GM12878 (cell line): Measurements from ENCODE around the gene MPZL3. TPM values are rescaled to one million over a fixed set of nuclear protein-coding genes. Genes with fewer than 3 reads are reported as not detected.

ENCODE experiments used
- CTCF ChIP-seq, 3 experiments: IDR thresholded peaks in 2 of 3; conservative IDR thresholded peaks in 1 of 3; 2 replicates each; pipeline ENCODE4 v1.5.1; 2011; ENCODE audit warnings: low read depth in 3 of 3, low read length in 3 of 3, mild to moderate bottlenecking in 3 of 3, control low read depth in 2 of 3, moderate library complexity in 2 of 3, inconsistent platforms in 1 of 3, mixed read lengths in 1 of 3; ENCODE audit not compliant: control insufficient read depth in 2 of 3, insufficient read depth in 1 of 3; ENCODE audit errors: extremely low read depth in 1 of 3
- EED ChIP-seq: sonication (generic); IDR thresholded peaks from 2 replicates; pipeline ENCODE4 v1.6.1; 2016; ENCODE audit warnings: antibody characterized with exemption, low read depth
- ETV6 ChIP-seq, 2 experiments: fragments of 450-650 bp in 1 of 2; IDR thresholded peaks in 1 of 2; conservative IDR thresholded peaks in 1 of 2; 2 replicates each; pipeline ENCODE4 v1.6.1; 2014; ENCODE audit warnings: antibody characterized with exemption in 1 of 2, borderline replicate concordance in 1 of 2, low read depth in 1 of 2, mild to moderate bottlenecking in 1 of 2, moderate library complexity in 1 of 2
- IRF4 ChIP-seq: IDR thresholded peaks from 2 replicates; pipeline ENCODE4 v1.6.1; 2011; ENCODE audit warnings: low read depth, low read length
- PRDM15 ChIP-seq: fragments of 450-650 bp; formaldehyde crosslinking; IDR thresholded peaks from 2 replicates; pipeline ENCODE4 v1.4.0; 2020; ENCODE audit warnings: mild to moderate bottlenecking, moderate library complexity
- SIN3A ChIP-seq: IDR thresholded peaks from 2 replicates; pipeline ENCODE4 v1.6.1; 2012; ENCODE audit warnings: low read depth, low read length, improper control_type of control experiment
- SMARCA5 ChIP-seq: fragments of 450-650 bp; IDR thresholded peaks from 2 replicates; pipeline ENCODE4 v1.6.1; 2017; ENCODE audit warnings: mild to moderate bottlenecking
- ZZZ3 ChIP-seq: IDR thresholded peaks from 2 replicates; pipeline ENCODE4 v1.6.1; 2011; ENCODE audit warnings: low read depth; ENCODE audit not compliant: control insufficient read depth, insufficient read length
- polyA plus RNA-seq, 11 experiments: library from polyadenylated mRNA; depleted of rRNA in 4 of 11; unstranded in 6 of 11; stranded (reverse) in 5 of 11; fragments of >200 nt; fragmentation: Nextera tagmentation in 4 of 11; fragmentation: Illumina TruSeq in 1 of 11; extraction: Ambion mirVana in 4 of 11; extraction: Trizol in 1 of 11; gene quantifications; 1 replicate in 1 of 11; 2 replicates in 10 of 11; pipeline versions ENCODE4 v1.2.1 to v1.2.3, GENCODE V29; 2011 to 2016; ENCODE audit warnings: inconsistent platforms in 2 of 11, missing spikeins in 2 of 11, low read depth in 1 of 11
- total RNA-seq, 4 experiments: library from RNA; depleted of rRNA in 3 of 4; stranded (reverse); fragments of >200 nt in 3 of 4; fragmentation: Illumina TruSeq in 1 of 4; extraction: Trizol in 1 of 4; gene quantifications; 2 replicates each; pipeline versions ENCODE4 v1.2.1 to v1.2.3, GENCODE V29; 2013 to 2021

Gene MPZL3
- total and polyA plus RNA-seq, 10 of the 15 experiments (the other 5 are each of a cell fraction or from before 2014, with no cell fraction given), result 2.1 to 7.5 (median 6.2) TPM

GRCh38 chr11:118291477-118292135 lies 39.4 kb upstream of the MPZL3 start (continued):
- no peak for TF ChIP-seq PRDM15 (CRISPR knock-in tag)
- no peak for TF ChIP-seq SMARCA5
- TF ChIP-seq ETV6 (conservative IDR thresholded peaks at IDR 0.05 in 1 of 2, IDR thresholded peaks at IDR 0.05 in 1 of 2; ENCODE audit: borderline replicate concordance in 1 of 2, low read depth in 1 of 2), result no peak
- no peak for TF ChIP-seq IRF4
- TF ChIP-seq CTCF (IDR thresholded peaks at IDR 0.05 in 2 of 3, conservative IDR thresholded peaks at IDR 0.05 in 1 of 3; ENCODE audit: control insufficient read depth in 2 of 3, extremely low read depth in 1 of 3, insufficient read depth in 1 of 3, low read depth in 3 of 3, low read length in 3 of 3), result no peak
- TF ChIP-seq ZZZ3, result no peak
- no peak for TF ChIP-seq EED
- no peak for TF ChIP-seq SIN3A
